Neural cell (in vitro differentiated cells): ENCODE measurements around the gene GIPC2. TPM values are rescaled to one million over a fixed set of nuclear protein-coding genes. Genes with fewer than 3 reads are reported as not detected.
"Not testable (repeated sequence)": the region's sequence is repeated elsewhere in the genome, so short reads cannot be mapped to it uniquely, and the experiment has no call there.

Experiments
- H2AFZ ChIP-seq: fragments of 200-600, 300-800 bp; sonication (generic), shearing (Covaris generic); 2 replicates; pipeline ENCODE4 v1.6.0; 2014; ENCODE audit warnings: low read depth, mild to moderate bottlenecking, antibody characterized with exemption, low read length, moderate library complexity
- H3F3A ChIP-seq: fragments of 200-600 bp; shearing (Covaris generic); 2 replicates; pipeline ENCODE4 v1.6.1; 2016; ENCODE audit warnings: mild to moderate bottlenecking, moderate library complexity, mixed read lengths, antibody characterized with exemption, low read length; ENCODE audit not compliant: insufficient read depth, poor library complexity, severe bottlenecking
- H3K27ac ChIP-seq: fragments of 200-600, 300-800 bp; sonication (generic), shearing (Covaris generic); 2 replicates; pipeline ENCODE4 v1.5.1; 2014; ENCODE audit warnings: mild to moderate bottlenecking, low read length, moderate library complexity
- H3K27me3 ChIP-seq: fragments of 300-800, 200-600 bp; sonication (generic), shearing (Covaris generic); 2 replicates; pipeline ENCODE4 v1.6.0; 2014; ENCODE audit warnings: mild to moderate bottlenecking, low read depth, low read length, moderate library complexity; ENCODE audit not compliant: insufficient read depth
- H3K36me3 ChIP-seq: fragments of 300-800, 200-600 bp; sonication (generic), shearing (Covaris generic); 2 replicates; pipeline ENCODE4 v1.5.1; 2014; ENCODE audit warnings: mild to moderate bottlenecking, antibody characterized with exemption, low read length, moderate library complexity; ENCODE audit not compliant: insufficient read depth
- H3K4me2 ChIP-seq: fragments of 300-800, 200-600 bp; sonication (generic), shearing (Covaris generic); 2 replicates; pipeline ENCODE4 v1.6.0; 2014; ENCODE audit warnings: mild to moderate bottlenecking, low read length
- H3K4me3 ChIP-seq: fragments of 300-800, 200-600 bp; sonication (generic), shearing (Covaris generic); 2 replicates; pipeline ENCODE4 v1.5.1; 2014; ENCODE audit warnings: mild to moderate bottlenecking, low read length, moderate library complexity
- H3K79me2 ChIP-seq: fragments of 200-600 bp; shearing (Covaris generic); replicated peaks from 2 replicates; pipeline ENCODE4 v1.6.0; 2014; ENCODE audit warnings: mild to moderate bottlenecking, low read length, moderate library complexity; ENCODE audit not compliant: insufficient read depth
- H3K9ac ChIP-seq: fragments of 300-800, 200-600 bp; sonication (generic), shearing (Covaris generic); 2 replicates; pipeline ENCODE4 v1.6.1; 2016; ENCODE audit warnings: mild to moderate bottlenecking, low read length, mixed read lengths
- H3K9me2 ChIP-seq: fragments of 200-600 bp; shearing (Covaris generic); 2 replicates; pipeline ENCODE4 v1.6.1; 2016; ENCODE audit warnings: mild to moderate bottlenecking, low read length, mixed read lengths; ENCODE audit not compliant: insufficient read depth
- H3K9me3 ChIP-seq: fragments of 200-600, 300-800 bp; sonication (generic), shearing (Covaris generic); 2 replicates; pipeline ENCODE4 v1.6.1; 2016; ENCODE audit warnings: mild to moderate bottlenecking, mixed run types, low read length, moderate library complexity, mixed read lengths
- H4K20me1 ChIP-seq: fragments of 200-600 bp; shearing (Covaris generic); 2 replicates; pipeline ENCODE4 v1.6.1; 2016; ENCODE audit warnings: mild to moderate bottlenecking, mixed run types; ENCODE audit not compliant: insufficient read depth
- EP300 ChIP-seq: fragments of 450-650 bp; conservative IDR thresholded peaks from 2 replicates; pipeline ENCODE4 v1.6.1; 2014; ENCODE audit warnings: antibody characterized with exemption, mild to moderate bottlenecking, moderate library complexity; ENCODE audit not compliant: poor library complexity, severe bottlenecking
- EZH2 ChIP-seq: fragments of 200-600, 300-800 bp; shearing (Covaris generic), sonication (generic); IDR thresholded peaks from 2 replicates; pipeline ENCODE4 v1.6.1; 2014; ENCODE audit warnings: antibody characterized with exemption, low read length, borderline replicate concordance, mild to moderate bottlenecking; ENCODE audit not compliant: insufficient read depth, poor library complexity, severe bottlenecking
- MXI1 ChIP-seq: fragments of 450-650 bp; conservative IDR thresholded peaks from 2 replicates; pipeline ENCODE4 v1.6.1; 2014; ENCODE audit warnings: antibody characterized with exemption, mild to moderate bottlenecking; ENCODE audit not compliant: poor library complexity, severe bottlenecking
- POLR2AphosphoS5 ChIP-seq: IDR thresholded peaks from 2 replicates; pipeline ENCODE4 v1.6.1; 2012
- RAD21 ChIP-seq: fragments of 450-650 bp; conservative IDR thresholded peaks from 2 replicates; pipeline ENCODE4 v1.6.1; 2014; ENCODE audit warnings: antibody characterized with exemption, mild to moderate bottlenecking, moderate library complexity
- SMC3 ChIP-seq: fragments of 450-650 bp; conservative IDR thresholded peaks from 2 replicates; pipeline ENCODE4 v1.6.1; 2014; ENCODE audit warnings: antibody characterized with exemption, mild to moderate bottlenecking, moderate library complexity; ENCODE audit not compliant: poor library complexity
- TAF1 ChIP-seq: IDR thresholded peaks from 2 replicates; pipeline ENCODE4 v1.6.1; 2012; ENCODE audit warnings: low read depth
- polyA plus RNA-seq: library from polyadenylated mRNA; depleted of rRNA; stranded (reverse); fragments of >200 nt; gene quantifications from 2 replicates; pipeline ENCODE4 v1.2.3, GENCODE V29; 2014
- TF ChIP-seq, protein P1 (sequence below): fragments of 450-650 bp; IDR thresholded peaks from 2 replicates; pipeline ENCODE4 v1.5.1; 2014; ENCODE audit warnings: antibody characterized with exemption, mild to moderate bottlenecking, moderate library complexity; ENCODE audit not compliant: poor library complexity, severe bottlenecking
- TF ChIP-seq, protein P2 (sequence below): IDR thresholded peaks from 2 replicates; pipeline ENCODE4 v1.6.1; 2012; ENCODE audit warnings: borderline replicate concordance

GIPC2 gene
- polyA plus RNA-seq, 1 donor from 2014 or later = 1.3 TPM

DNA sequence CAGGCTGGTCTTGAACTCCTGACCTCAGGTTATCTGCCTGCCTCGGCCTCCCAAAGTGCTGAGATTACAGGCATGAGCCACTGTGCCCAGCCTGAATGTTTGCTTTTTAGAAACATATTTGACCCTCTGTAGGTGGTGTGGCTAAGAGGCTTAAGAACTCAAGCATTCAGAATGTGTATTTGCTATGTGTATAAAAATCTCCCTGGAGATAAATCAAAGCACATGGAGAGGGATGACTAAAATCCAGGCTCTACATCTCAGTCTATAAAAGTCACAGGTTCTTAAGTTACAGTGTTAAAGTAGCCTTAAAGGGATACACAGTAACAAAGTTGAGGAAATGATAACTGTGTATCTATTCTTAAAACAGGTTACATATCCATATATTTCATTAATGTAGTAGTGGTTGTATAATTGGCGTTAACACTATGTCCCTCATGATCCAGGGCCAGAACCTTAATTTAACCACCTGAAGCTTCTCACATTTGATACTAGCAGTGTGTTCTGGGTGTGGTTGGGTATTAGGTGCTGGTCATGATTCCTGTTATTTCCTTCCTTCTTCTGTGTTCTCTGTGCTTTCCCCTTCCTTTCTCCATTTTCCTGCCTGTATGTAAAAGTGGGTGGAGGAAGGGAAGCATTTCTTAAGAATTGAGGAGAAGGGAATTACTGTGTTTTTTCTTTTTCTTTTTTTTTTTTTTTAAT, 16.2 kb downstream of the GIPC2 start:
- no peaks in the 10 kb centered on the region for H3K9me2 ChIP-seq
- no peaks in the 10 kb centered on the region for H3K27me3 ChIP-seq
- H3K27ac ChIP-seq = no peak overlapping the region
- no peaks in the 10 kb centered on the region for H3K9me3 ChIP-seq
- no peak overlapping the region for H3K4me2 ChIP-seq
- no peak overlapping the region for H2AFZ ChIP-seq
- no peaks in the 10 kb centered on the region for H4K20me1 ChIP-seq
- no peak for TF ChIP-seq POLR2AphosphoS5
- H3K9ac ChIP-seq = no peak overlapping the region
- no peak overlapping the region for H3K4me3 ChIP-seq
- H3K79me2 ChIP-seq = no peaks in the 10 kb centered on the region
- no peaks in the 10 kb centered on the region for H3K36me3 ChIP-seq
- no peaks in the 10 kb centered on the region for H3F3A ChIP-seq

DNA sequence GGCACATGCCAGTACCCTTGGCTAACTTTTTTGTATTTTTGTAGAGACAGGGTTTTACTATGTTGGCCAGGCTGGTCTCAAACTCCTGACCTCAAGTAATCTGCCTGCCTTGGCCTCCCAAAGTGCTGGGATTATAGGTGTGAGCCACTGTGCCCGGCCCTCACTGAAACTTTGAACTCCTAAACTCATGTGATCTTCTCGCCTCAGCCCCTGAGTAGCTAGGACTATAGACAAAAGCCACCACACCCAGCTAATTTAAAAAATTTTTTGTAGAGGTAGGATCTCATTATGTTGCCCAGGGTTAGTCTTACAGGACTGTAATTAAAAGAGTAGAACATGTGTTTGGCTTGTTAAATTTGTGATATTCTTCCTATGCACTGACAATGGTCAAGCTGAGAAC, 19.1 kb downstream of the GIPC2 start:
- not testable (repeated sequence) for H3K9me2 ChIP-seq, H2AFZ ChIP-seq, H3K27ac ChIP-seq, H3K36me3 ChIP-seq, H3K79me2 ChIP-seq, H3K4me3 ChIP-seq, H4K20me1 ChIP-seq, H3K27me3 ChIP-seq, H3K9me3 ChIP-seq, H3K9ac ChIP-seq, H3K4me2 ChIP-seq, H3F3A ChIP-seq

DNA sequence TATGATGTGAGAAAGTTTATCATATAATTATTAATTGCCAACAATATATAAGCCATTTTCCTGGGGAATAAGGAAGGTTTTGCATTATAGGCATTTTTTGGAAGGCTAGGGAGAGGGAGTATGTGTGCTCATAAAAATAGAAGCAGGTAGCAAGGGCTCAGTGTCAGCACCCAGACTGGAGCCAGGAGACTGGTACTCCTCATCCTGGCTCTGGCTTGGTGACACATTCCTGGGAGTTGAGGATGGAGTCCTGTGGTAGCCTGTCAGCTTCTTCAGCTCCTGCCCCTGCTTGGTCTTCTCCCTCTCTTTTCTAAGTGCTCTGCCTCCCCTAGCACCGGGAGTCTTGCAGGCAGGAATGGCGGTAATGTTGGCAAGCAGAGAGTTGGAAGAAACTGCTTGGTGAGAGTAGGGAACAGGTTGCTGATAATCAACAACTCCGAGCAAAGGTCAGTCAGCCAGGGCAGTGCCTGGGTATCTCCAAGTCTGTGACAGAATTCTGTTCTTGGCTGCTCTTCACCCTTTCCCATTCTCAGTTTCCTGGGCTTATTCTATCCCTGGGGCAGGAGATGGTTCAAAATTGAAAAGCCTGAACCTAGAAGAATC, 23.0 kb downstream of the GIPC2 start:
- H3K27me3 ChIP-seq = no peaks in the 10 kb centered on the region
- H3K36me3 ChIP-seq = no peaks in the 10 kb centered on the region
- H3K27ac ChIP-seq = no peak overlapping the region
- no peaks in the 10 kb centered on the region for H3K79me2 ChIP-seq
- no peak overlapping the region for H3K4me2 ChIP-seq
- H3K9ac ChIP-seq = no peak overlapping the region
- no peak overlapping the region for H2AFZ ChIP-seq
- H3F3A ChIP-seq = no peaks in the 10 kb centered on the region
- H3K4me3 ChIP-seq = no peak overlapping the region
- no peak for TF ChIP-seq EZH2
- TF ChIP-seq EP300 = no peak
- no peak for TF ChIP-seq MXI1
- no peak for TF ChIP-seq TAF1
- TF ChIP-seq SMC3 = no peak
- TF ChIP-seq, protein P1, sequence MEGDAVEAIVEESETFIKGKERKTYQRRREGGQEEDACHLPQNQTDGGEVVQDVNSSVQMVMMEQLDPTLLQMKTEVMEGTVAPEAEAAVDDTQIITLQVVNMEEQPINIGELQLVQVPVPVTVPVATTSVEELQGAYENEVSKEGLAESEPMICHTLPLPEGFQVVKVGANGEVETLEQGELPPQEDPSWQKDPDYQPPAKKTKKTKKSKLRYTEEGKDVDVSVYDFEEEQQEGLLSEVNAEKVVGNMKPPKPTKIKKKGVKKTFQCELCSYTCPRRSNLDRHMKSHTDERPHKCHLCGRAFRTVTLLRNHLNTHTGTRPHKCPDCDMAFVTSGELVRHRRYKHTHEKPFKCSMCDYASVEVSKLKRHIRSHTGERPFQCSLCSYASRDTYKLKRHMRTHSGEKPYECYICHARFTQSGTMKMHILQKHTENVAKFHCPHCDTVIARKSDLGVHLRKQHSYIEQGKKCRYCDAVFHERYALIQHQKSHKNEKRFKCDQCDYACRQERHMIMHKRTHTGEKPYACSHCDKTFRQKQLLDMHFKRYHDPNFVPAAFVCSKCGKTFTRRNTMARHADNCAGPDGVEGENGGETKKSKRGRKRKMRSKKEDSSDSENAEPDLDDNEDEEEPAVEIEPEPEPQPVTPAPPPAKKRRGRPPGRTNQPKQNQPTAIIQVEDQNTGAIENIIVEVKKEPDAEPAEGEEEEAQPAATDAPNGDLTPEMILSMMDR = no peak
- no peak for TF ChIP-seq POLR2AphosphoS5
- TF ChIP-seq, protein P2, sequence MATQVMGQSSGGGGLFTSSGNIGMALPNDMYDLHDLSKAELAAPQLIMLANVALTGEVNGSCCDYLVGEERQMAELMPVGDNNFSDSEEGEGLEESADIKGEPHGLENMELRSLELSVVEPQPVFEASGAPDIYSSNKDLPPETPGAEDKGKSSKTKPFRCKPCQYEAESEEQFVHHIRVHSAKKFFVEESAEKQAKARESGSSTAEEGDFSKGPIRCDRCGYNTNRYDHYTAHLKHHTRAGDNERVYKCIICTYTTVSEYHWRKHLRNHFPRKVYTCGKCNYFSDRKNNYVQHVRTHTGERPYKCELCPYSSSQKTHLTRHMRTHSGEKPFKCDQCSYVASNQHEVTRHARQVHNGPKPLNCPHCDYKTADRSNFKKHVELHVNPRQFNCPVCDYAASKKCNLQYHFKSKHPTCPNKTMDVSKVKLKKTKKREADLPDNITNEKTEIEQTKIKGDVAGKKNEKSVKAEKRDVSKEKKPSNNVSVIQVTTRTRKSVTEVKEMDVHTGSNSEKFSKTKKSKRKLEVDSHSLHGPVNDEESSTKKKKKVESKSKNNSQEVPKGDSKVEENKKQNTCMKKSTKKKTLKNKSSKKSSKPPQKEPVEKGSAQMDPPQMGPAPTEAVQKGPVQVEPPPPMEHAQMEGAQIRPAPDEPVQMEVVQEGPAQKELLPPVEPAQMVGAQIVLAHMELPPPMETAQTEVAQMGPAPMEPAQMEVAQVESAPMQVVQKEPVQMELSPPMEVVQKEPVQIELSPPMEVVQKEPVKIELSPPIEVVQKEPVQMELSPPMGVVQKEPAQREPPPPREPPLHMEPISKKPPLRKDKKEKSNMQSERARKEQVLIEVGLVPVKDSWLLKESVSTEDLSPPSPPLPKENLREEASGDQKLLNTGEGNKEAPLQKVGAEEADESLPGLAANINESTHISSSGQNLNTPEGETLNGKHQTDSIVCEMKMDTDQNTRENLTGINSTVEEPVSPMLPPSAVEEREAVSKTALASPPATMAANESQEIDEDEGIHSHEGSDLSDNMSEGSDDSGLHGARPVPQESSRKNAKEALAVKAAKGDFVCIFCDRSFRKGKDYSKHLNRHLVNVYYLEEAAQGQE = no peak
- TF ChIP-seq RAD21 = no peak
- no peaks in the 10 kb centered on the region for H4K20me1 ChIP-seq
- H3K9me3 ChIP-seq = no peaks in the 10 kb centered on the region
- no peaks in the 10 kb centered on the region for H3K9me2 ChIP-seq
